GM08714 (cell line): ENCODE data around the gene INTS15.

ENCODE experiments used
- H3K4me3 ChIP-seq: fragments of 200-500 bp; sonication (Bioruptor generic); 2 replicates; pipeline ENCODE4 v1.5.1; 2014; ENCODE audit warnings: mild to moderate bottlenecking, low read length, inconsistent platforms
- ZNF274 ChIP-seq: IDR thresholded peaks from 2 replicates; pipeline ENCODE4 v1.6.1; 2012; ENCODE audit warnings: mild to moderate bottlenecking, low read depth, low read length

The INTS15 gene

GRCh38 chr7:6639032-6639431, 49.2 kb downstream of the INTS15 start:
- no peak for TF ChIP-seq ZNF274
- H3K4me3 ChIP-seq, result no peak overlapping the region

GRCh38 chr7:6639627-6640026, 49.8 kb downstream of the INTS15 start:
- H3K4me3 ChIP-seq, result no peak overlapping the region

GRCh38 chr7:6640246-6640721, 50.5 kb downstream of the INTS15 start:
- no peak overlapping the region for H3K4me3 ChIP-seq
- no peak for TF ChIP-seq ZNF274

More at GRCh38 chr7:6639627-6640026, 49.8 kb downstream of the INTS15 start:
- TF ChIP-seq ZNF274, result no peak

- no peak overlapping the region for H3K4me3 ChIP-seq
- no peak for TF ChIP-seq ZNF274
Observed at GRCh38 chr7:6641305-6642035, 51.6 kb downstream of the INTS15 start.

- H3K4me3 ChIP-seq, result no peak overlapping the region
- TF ChIP-seq ZNF274, result no peak
Observed at GRCh38 chr7:6642239-6642839, 52.5 kb downstream of the INTS15 start.

GRCh38 chr7:6642861-6643640, 53.2 kb downstream of the INTS15 start:
- TF ChIP-seq ZNF274, result no peak

GRCh38 chr7:6643915-6644625, 54.2 kb downstream of the INTS15 start:
- no peak overlapping the region for H3K4me3 ChIP-seq
- TF ChIP-seq ZNF274, result no peak

More at GRCh38 chr7:6642861-6643640, 53.2 kb downstream of the INTS15 start:
- no peak overlapping the region for H3K4me3 ChIP-seq

GRCh38 chr7:6644728-6645127, 54.9 kb downstream of the INTS15 start:
- H3K4me3 ChIP-seq, result no peak overlapping the region
- no peak for TF ChIP-seq ZNF274

GRCh38 chr7:6646465-6646864, 56.6 kb downstream of the INTS15 start:
- TF ChIP-seq ZNF274, result no peak
- no peak overlapping the region for H3K4me3 ChIP-seq

- no peak for TF ChIP-seq ZNF274
- no peak overlapping the region for H3K4me3 ChIP-seq
Observed at GRCh38 chr7:6647080-6647479, 57.3 kb downstream of the INTS15 start.

GRCh38 chr7:6647541-6647940, 57.7 kb downstream of the INTS15 start:
- no peak for TF ChIP-seq ZNF274
- H3K4me3 ChIP-seq, result no peak overlapping the region

GRCh38 chr7:6648066-6648814, 58.4 kb downstream of the INTS15 start:
- no peak for TF ChIP-seq ZNF274
- no peak overlapping the region for H3K4me3 ChIP-seq

- no peak overlapping the region for H3K4me3 ChIP-seq
- no peak for TF ChIP-seq ZNF274
Observed at GRCh38 chr7:6648815-6649104, 58.9 kb downstream of the INTS15 start.

- no peak overlapping the region for H3K4me3 ChIP-seq
- no peak for TF ChIP-seq ZNF274
Observed at GRCh38 chr7:6649241-6649961, 59.6 kb downstream of the INTS15 start.
